Right ventricle myocardium inferior (tissue), 1 donor: ENCODE measurements around the gene PDE2A. TPM values are rescaled to one million over a fixed set of nuclear protein-coding genes. Genes with fewer than 3 reads are reported as not detected.

Experiments used
- ATAC-seq: fragments of 200-7000 bp; cut with Tn5 transposase; one replicate; pipeline ENCODE4 v1.9.1; 2020; ENCODE audit warnings: mild to moderate bottlenecking, moderate library complexity
- DNase-seq: peaks from one replicate; pipeline ENCODE4 v3.0.0; 2021; ENCODE audit errors: missing footprints
- intact Hi-C: fragments of 100-400 bp; cut with DNase I; formaldehyde crosslinking; loops from one replicate; pipeline ENCODE4 v1.11.0; 2022
- total RNA-seq: library from RNA; stranded (reverse); fragmentation: NEBNext Ultra II Directional; extraction: Animal tissue kit (Norgen Biotek cat#: 25700); gene quantifications from one replicate; pipeline ENCODE4 v1.2.1, GENCODE V29; 2021
- donor health status: DM: no; HTN: yes; CAD: no; lungs with severe emphysema.

Gene PDE2A
- total RNA-seq, 1 donor from 2014 or later = 41.2 TPM

GRCh38 chr11:72609045-72609444, 65.2 kb downstream of the PDE2A start:
- DNase-seq (no peak), ATAC-seq (no peak)
- intact Hi-C loops = no loop called here

- intact Hi-C loops = loop anchor here (2.0 kb wide), 1 partner anchor 23 kb away; no protein-coding TSS in a partner anchor
- ATAC-seq (no peak), DNase-seq (no peak)
Observed at GRCh38 chr11:72607496-72607895, 66.7 kb downstream of the PDE2A start.

- intact Hi-C loops = loop anchor here (2.0 kb wide), 1 partner anchor 24 kb away; no protein-coding TSS in a partner anchor
- ATAC-seq = peak; percentile 29
- no peak for DNase-seq
Observed at GRCh38 chr11:72606748-72607468, 67.3 kb downstream of the PDE2A start.

- DNase-seq (no peak), ATAC-seq (peak; percentile 62)
- intact Hi-C loops = loop anchor here (2.0 kb wide), 1 partner anchor 25 kb away; no protein-coding TSS in a partner anchor
Observed at GRCh38 chr11:72605973-72606747, 68.1 kb downstream of the PDE2A start.

- intact Hi-C loops = no loop called here
- DNase-seq (no peak), ATAC-seq (no peak)
Observed at GRCh38 chr11:72604256-72604655, 70.0 kb downstream of the PDE2A start.

- ATAC-seq (no peak), DNase-seq (no peak)
- intact Hi-C loops = no loop called here
Observed at GRCh38 chr11:72602250-72602904, 71.8 kb downstream of the PDE2A start.

- DNase-seq = no peak
- no peak for ATAC-seq
- intact Hi-C loops = no loop called here
Observed at GRCh38 chr11:72600557-72600956, 73.7 kb downstream of the PDE2A start.

- DNase-seq = no peak
- ATAC-seq = no peak
- intact Hi-C loops = loop anchor here (1.0 kb wide), 1 partner anchor 43 kb away; no protein-coding TSS in a partner anchor
Observed at GRCh38 chr11:72599325-72600117, 74.7 kb downstream of the PDE2A start.

- intact Hi-C loops = loop anchor here (1.0 kb wide), 1 partner anchor 43 kb away; no protein-coding TSS in a partner anchor
- ATAC-seq (peak; percentile 75), DNase-seq (no peak)
Observed at GRCh38 chr11:72598906-72599305, 75.3 kb downstream of the PDE2A start.

- ATAC-seq (peak; percentile 14), DNase-seq (no peak)
- intact Hi-C loops = no loop called here
Observed at GRCh38 chr11:72598466-72598865, 75.8 kb downstream of the PDE2A start.

- intact Hi-C loops = no loop called here
- DNase-seq (no peak), ATAC-seq (no peak)
Observed at GRCh38 chr11:72597721-72598120, 76.5 kb downstream of the PDE2A start.

- intact Hi-C loops = no loop called here
- no peak for ATAC-seq
- peak; percentile 60 for DNase-seq
Observed at GRCh38 chr11:72595292-72595684, 78.9 kb downstream of the PDE2A start.

GRCh38 chr11:72594493-72595291, 79.5 kb downstream of the PDE2A start:
- DNase-seq = peak; percentile 18
- no peak for ATAC-seq
- intact Hi-C loops = no loop called here

GRCh38 chr11:72592698-72593495, 81.3 kb downstream of the PDE2A start:
- no peak for ATAC-seq
- intact Hi-C loops = no loop called here
- DNase-seq = peak; percentile 30

- intact Hi-C loops = no loop called here
- ATAC-seq = no peak
- peak; percentile 37 for DNase-seq
Observed at GRCh38 chr11:72591785-72592502, 82.3 kb downstream of the PDE2A start.

- DNase-seq (peak; percentile 9), ATAC-seq (no peak)
- intact Hi-C loops = no loop called here
Observed at GRCh38 chr11:72591023-72591422, 83.2 kb downstream of the PDE2A start.
